ENCODE data around the gene RAPSN.

DNA sequence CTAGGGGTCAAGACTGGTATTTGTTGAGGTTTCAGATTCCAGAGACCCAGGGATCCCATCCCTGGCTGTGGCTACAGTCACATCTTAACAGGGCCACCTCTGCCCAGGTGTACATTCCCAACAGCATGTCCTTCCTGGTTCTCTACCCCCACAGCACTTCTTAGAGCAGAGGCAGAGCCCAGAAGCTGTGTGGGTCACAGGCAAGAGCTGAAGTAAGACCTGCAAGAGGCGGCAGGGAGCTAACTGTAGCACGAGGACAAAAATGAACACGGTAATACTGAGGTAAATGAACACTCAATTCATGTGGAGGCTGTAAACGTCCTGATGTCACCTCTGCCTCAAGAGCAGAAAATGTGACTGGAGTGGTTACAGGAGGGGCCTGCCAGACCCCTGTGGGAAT is 21.7 kb upstream of the RAPSN start:
- TF ChIP-seq POLR2A (IDR thresholded peaks at IDR 0.05; ENCODE audit: low read depth, low read length) (no peak), CTCF (IDR thresholded peaks at IDR 0.05; ENCODE audit: extremely low read depth in 1 of 2, insufficient read depth in 1 of 2, low read depth in 1 of 2, low read length in 2 of 2) (no peak), POLR2AphosphoS5 (IDR thresholded peaks at IDR 0.05; ENCODE audit: insufficient read depth, low read depth, low read length) (no peak), EZH2 (IDR thresholded peaks at IDR 0.05; ENCODE audit: borderline replicate concordance, low read depth, low read length, severe bottlenecking) (no peak), MAX (IDR thresholded peaks at IDR 0.05; ENCODE audit: insufficient read depth, insufficient read length) (no peak), FOS (IDR thresholded peaks at IDR 0.05; ENCODE audit: borderline replicate concordance, insufficient read depth, low read length) (no peak), MYC (IDR thresholded peaks at IDR 0.05; ENCODE audit: low read depth, low read length) (no peak), GATA2 (IDR thresholded peaks at IDR 0.05; ENCODE audit: insufficient read depth, insufficient read length, low read depth, low read length) (no peak)

Measured in endothelial cell of umbilical vein (primary cell).